ENCODE results near the gene ACTMAP.

The ACTMAP gene

DNA sequence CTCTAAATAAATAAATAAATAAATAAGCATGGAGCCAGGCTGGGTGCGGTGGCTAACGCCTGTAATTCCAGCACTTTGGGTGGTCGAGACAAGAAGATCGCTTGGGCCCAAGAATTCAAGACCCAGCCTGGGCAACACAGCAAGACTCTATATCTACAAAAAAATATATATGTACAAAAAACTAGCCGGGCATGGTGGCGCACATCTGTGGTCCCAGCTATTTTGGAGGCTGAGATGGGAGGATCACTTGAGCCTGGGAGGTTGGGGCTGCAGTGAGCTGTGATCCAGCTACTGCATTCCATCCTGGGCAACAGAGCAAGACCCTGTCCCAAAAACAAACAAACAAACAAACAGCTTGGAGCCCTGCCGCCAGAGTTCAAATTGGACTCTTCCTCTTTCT lies 2.7 kb downstream of the ACTMAP start:
- no peak overlapping the region for H3K4me3 ChIP-seq (ENCODE audit: low read depth, low read length)
- TF ChIP-seq, protein P1, sequence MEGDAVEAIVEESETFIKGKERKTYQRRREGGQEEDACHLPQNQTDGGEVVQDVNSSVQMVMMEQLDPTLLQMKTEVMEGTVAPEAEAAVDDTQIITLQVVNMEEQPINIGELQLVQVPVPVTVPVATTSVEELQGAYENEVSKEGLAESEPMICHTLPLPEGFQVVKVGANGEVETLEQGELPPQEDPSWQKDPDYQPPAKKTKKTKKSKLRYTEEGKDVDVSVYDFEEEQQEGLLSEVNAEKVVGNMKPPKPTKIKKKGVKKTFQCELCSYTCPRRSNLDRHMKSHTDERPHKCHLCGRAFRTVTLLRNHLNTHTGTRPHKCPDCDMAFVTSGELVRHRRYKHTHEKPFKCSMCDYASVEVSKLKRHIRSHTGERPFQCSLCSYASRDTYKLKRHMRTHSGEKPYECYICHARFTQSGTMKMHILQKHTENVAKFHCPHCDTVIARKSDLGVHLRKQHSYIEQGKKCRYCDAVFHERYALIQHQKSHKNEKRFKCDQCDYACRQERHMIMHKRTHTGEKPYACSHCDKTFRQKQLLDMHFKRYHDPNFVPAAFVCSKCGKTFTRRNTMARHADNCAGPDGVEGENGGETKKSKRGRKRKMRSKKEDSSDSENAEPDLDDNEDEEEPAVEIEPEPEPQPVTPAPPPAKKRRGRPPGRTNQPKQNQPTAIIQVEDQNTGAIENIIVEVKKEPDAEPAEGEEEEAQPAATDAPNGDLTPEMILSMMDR (IDR thresholded peaks at IDR 0.05; ENCODE audit: insufficient read depth, low read length, missing control alignments): no peak
- no peak for DNase-seq (ENCODE audit: low read depth, low spot score)
- CTCF ChIA-PET: interaction anchor here (0.8 to 1.4 kb wide), 3 partner anchors 20 to 59 kb away, joined by 3 read pairs; partner anchors contain the start of gene RAB4B
- POLR2A ChIA-PET: interaction anchor here (0.5 kb wide), 1 partner anchor 609 kb away, joined by 3 read pairs; no protein-coding TSS in a partner anchor

DNA sequence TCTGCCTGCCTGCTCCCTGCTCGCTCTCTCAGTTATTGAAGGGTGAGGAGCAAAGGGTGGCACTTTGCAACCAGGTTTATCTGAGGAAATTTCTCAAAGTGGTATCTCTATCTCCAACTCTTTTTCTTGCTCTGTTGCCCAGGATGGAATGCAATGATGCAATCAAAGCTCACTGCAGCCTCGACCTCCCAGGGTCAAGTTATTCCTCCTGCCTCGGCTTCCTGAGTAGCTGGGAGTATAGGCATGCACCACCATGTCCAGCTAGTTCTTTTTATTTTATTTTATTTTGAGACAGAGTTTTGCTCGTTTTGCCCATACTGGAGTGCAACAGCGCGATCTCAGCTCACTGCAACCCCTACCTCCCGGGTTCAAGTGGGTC lies 4.9 kb downstream of the ACTMAP start:
- ChIA-PET POLR2A (interaction anchor here (1.0 kb wide), 1 partner anchor 33 kb away, joined by 4 read pairs; the partner anchor contains the start of gene RAB4B), CTCF (interaction anchor here (1.4 to 2.2 kb wide), 2 partner anchors 24 to 82 kb away, joined by 3 to 5 read pairs; no protein-coding TSS in a partner anchor)
- no peak overlapping the region; the same call in 1 of the 2 replicates for H3K4me3 ChIP-seq (ENCODE audit: low read depth, low read length)
- DNase-seq (ENCODE audit: low read depth, low spot score): peak; percentile 3
- TF ChIP-seq, protein P1 (IDR thresholded peaks at IDR 0.05; ENCODE audit: insufficient read depth, low read length, missing control alignments): no peak

DNA sequence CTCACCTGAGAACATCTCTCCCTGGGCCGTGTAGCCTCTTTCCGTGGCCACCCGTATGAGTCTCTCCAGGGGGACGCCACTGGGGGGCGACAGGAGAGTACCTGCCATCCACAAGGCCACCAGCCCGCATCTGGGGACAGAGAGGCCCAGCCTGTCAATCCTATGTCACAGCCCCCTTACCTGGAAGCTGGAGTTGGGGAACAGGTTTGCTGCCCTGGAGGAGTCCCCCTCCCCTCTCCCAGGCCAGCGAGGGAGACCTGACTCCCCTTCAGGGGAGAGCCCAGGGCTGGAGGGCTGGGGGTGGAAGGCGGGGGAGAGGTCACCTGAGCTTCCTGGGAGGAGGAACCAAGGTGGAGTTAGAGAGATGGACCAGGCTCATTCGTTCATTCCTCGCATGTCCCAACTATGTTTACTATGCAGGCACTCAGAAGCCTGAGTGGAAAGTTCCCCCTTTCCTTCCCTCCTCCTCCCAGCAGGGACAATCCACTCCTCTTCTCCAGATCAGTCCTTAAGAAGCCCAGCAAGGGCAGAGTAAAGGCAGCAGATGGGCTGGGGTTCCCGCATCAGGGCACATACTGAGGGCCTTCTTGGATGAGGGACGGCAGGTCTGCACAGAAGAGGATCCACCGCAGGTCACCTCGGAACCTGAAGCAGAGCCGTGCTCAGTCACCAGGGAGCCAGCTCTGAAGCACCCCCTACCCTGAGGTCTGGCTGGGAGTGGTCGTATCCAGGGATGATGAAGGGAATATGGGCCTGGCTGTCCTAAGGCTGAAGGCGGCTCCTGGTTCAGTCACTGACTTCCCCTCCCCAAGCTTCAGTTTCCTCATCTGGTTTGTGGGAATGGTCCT lies 5.5 kb downstream of the ACTMAP start:
- DNase-seq (ENCODE audit: low read depth, low spot score): no peak
- CTCF ChIA-PET: interaction anchor here (1.4 to 2.2 kb wide), 2 partner anchors 23 to 82 kb away, joined by 3 to 5 read pairs; no protein-coding TSS in a partner anchor
- POLR2A ChIA-PET: interaction anchor here (1.0 kb wide), 1 partner anchor 33 kb away, joined by 4 read pairs; the partner anchor contains the start of gene RAB4B
- TF ChIP-seq, protein P1 (IDR thresholded peaks at IDR 0.05; ENCODE audit: insufficient read depth, low read length, missing control alignments): no peak
- no peak overlapping the region for H3K4me3 ChIP-seq (ENCODE audit: low read depth, low read length)

DNA sequence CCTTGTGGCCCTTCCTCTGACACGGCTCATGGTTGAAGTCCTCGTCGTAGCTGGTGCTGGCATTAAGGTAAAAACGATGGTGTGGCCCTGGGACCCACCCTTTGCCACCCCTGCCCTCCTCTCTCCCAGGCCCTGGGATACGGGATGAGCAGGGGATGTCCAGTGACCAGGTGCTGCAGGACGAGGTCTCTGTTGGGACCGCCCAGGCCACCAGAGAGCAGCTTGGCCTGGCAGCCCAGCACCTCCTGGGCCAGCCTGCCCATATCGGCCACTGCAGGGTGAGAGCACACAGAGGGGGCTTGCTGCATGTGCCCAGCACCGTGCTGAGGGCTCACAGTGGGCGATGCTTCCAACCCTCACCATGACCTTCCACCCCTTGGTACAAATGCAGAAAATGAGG lies 6.4 kb downstream of the ACTMAP start:
- TF ChIP-seq, protein P1 (IDR thresholded peaks at IDR 0.05; ENCODE audit: insufficient read depth, low read length, missing control alignments): no peak
- CTCF ChIA-PET: interaction anchor here (2.2 kb wide), 1 partner anchor 22 kb away, joined by 5 read pairs; no protein-coding TSS in a partner anchor
- DNase-seq (ENCODE audit: low read depth, low spot score): no peak
- H3K4me3 ChIP-seq (ENCODE audit: low read depth, low read length): no peak overlapping the region
- POLR2A ChIA-PET: no interaction called here

DNA sequence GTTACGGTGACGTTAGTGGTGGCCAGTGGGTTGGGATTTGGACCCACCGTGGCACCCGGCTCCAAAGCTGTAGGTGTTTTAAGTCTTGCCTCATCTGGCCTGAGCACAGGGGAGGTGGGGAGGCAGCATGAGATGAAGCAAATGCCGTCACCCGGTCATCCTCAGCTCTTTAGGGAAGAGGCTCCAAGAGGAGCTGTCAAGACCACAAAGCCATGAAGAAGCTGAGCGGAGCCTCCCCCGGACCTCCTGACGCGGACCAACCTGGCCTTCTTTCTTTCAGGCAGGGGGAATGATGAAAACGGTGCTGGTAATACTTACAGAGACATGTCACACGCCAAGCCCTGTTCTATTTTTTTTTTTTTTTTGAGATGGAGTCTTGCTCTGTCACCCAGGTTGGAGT lies 7.4 kb downstream of the ACTMAP start:
- no peak for DNase-seq (ENCODE audit: low read depth, low spot score)
- ChIA-PET CTCF (interaction anchor here (0.9 to 1.1 kb wide), 2 partner anchors 64 to 65 kb away, joined by 3 to 4 read pairs; no protein-coding TSS in a partner anchor), POLR2A (no interaction called here)
- no peak overlapping the region for H3K4me3 ChIP-seq (ENCODE audit: low read depth, low read length)
- TF ChIP-seq, protein P1 (IDR thresholded peaks at IDR 0.05; ENCODE audit: insufficient read depth, low read length, missing control alignments): no peak

DNA sequence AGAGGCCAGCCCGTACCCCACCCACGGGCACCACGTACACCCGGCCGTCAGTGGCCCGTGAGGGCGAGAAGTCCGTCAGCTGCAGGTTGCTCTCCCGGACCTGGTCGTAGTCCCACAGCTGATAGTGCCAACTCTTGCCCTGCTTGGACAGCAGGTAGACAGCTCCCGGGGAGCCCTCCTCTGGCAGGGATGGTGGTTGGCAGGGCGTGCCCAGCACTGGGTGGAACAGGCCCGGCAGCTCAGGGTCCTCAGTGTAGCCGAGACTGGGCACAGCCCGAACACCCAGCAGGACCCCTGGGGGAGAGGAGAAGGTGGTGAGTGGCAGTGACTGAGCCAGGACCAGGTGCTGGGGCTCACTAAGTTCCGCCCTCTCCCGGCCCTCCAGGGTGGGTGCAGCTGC lies 7.8 kb downstream of the ACTMAP start:
- TF ChIP-seq, protein P1 (IDR thresholded peaks at IDR 0.05; ENCODE audit: insufficient read depth, low read length, missing control alignments): no peak
- no peak overlapping the region for H3K4me3 ChIP-seq (ENCODE audit: low read depth, low read length)
- DNase-seq (ENCODE audit: low read depth, low spot score): no peak
- POLR2A ChIA-PET: no interaction called here
- CTCF ChIA-PET: interaction anchor here (1.1 to 1.4 kb wide), 3 partner anchors 9 to 64 kb away, joined by 4 to 5 read pairs (median 4); no protein-coding TSS in a partner anchor

All from AG04449 (cell line).